Esophagus (tissue), 2 donors: ENCODE results near the gene AMBP. TPM values are rescaled to one million over a fixed set of nuclear protein-coding genes. Genes with fewer than 3 reads are reported as not detected.

Experiments
- H3K27ac ChIP-seq, 2 donors: one replicate each; pipeline ENCODE4 v1.5.1; 2013; ENCODE audit warnings: low read depth in 2 of 2, mild to moderate bottlenecking in 2 of 2, inconsistent platforms in 1 of 2, low read length in 1 of 2, moderate library complexity in 1 of 2
- H3K27me3 ChIP-seq, 2 donors: one replicate each; pipeline ENCODE4 v1.6.1; 2013; ENCODE audit warnings: low read length in 2 of 2, control low read depth in 1 of 2, mild to moderate bottlenecking in 1 of 2; ENCODE audit not compliant: insufficient read depth in 2 of 2, control insufficient read depth in 1 of 2
- H3K36me3 ChIP-seq, 2 donors: one replicate each; pipeline ENCODE4 v1.6.1; 2013; ENCODE audit warnings: low read length in 1 of 2; ENCODE audit not compliant: control insufficient read depth in 2 of 2, insufficient read depth in 2 of 2
- H3K4me1 ChIP-seq, 2 donors: one replicate each; pipeline ENCODE4 v1.6.1; 2013; ENCODE audit warnings: low read length in 1 of 2; ENCODE audit not compliant: control insufficient read depth in 2 of 2, insufficient read depth in 2 of 2
- H3K4me3 ChIP-seq, 2 donors: one replicate each; pipeline ENCODE4 v1.5.1; 2013; ENCODE audit warnings: low read length in 2 of 2, mild to moderate bottlenecking in 2 of 2, low read depth in 1 of 2, moderate library complexity in 1 of 2
- H3K9me3 ChIP-seq, 2 donors: one replicate each; pipeline ENCODE4 v1.6.1; 2013; ENCODE audit warnings: mild to moderate bottlenecking in 2 of 2, low read depth in 1 of 2, low read length in 1 of 2, moderate library complexity in 1 of 2; ENCODE audit not compliant: control insufficient read depth in 2 of 2, insufficient read depth in 1 of 2
- WGBS, 2 donors: extraction: QIAGEN DNeasy Blood & Tissue Kit; methylation state at CpG; one replicate each; pipeline ENCODE4 v1.1.7; 2013; 5-methylcytosine and 5-hydroxymethylcytosine counted together
- polyA plus RNA-seq, 2 donors: library from polyadenylated mRNA; stranded (reverse); fragments of 200-250 nt; gene quantifications; one replicate each; pipeline ENCODE4 v1.2.3, GENCODE V29; 2013
- donor health status: healthy with polysubstance abuse.
- donor health status: Bipolar disorder and iron deficiency.

Gene AMBP
- polyA plus RNA-seq, 2 donors: 0.11 to 0.28 TPM

DNA sequence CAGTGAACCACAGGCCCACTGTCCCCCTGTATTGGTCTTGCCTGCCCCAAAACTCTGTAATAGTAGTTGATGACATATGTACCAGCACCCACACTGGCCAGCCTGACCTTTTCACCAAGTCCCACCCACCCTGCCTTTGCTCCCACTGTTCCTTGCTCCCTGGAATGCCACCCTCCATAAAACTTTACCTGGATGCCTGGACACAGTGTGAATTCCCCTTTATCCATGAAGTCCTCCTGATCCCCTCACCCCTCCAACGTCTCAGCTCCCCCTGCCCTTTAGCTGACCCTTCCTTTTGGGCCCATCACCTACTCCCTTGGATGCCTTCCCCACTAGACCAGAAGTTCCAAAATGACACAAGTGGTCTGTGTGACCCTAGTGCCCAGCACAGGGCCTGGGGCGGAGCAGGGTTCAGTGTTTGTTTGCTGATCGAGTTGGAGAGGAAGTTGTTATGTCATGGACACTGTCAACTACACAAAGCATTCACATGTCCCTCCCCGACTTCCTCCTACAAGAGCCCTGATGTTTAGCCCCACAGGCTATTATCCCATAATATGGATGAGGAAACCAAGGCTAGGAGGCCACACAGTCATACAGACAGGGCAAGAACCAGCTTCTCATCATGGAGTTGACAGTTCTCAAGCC is 16.1 kb downstream of the AMBP start:
- no peaks in the 10 kb centered on the region for H3K27me3 ChIP-seq
- no peaks in the 10 kb centered on the region for H3K9me3 ChIP-seq
- no peak overlapping the region for H3K4me3 ChIP-seq
- peaks cover 2 to 4% of the 10 kb centered on the region in 2 donors for H3K4me1 ChIP-seq
- H3K27ac ChIP-seq: no peak overlapping the region
- WGBS, 2 donors: 67 to 69% methylated on average over 4 of the region's 4 CpGs
- no peaks in the 10 kb centered on the region for H3K36me3 ChIP-seq

DNA sequence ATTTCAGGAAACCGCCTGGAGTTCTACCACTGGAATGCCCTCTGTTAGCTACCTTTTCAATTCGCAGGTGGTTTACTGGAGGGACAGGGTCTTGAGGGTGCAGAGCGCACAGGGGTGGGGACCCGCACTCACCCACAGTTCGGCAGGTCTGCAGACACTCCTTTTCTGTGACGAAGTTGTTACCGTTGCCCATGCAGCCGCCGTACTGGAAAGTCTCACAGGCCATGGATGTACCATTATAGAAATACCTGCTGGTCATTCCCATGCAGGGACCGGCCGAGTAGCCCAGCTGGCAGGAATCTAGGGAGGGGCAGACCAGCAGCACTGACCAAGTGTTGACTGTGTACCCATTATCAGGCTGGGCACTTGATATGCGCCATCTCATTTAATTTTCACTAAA is 16.8 kb downstream of the AMBP start:
- Histone ChIP-seq H3K4me3 (no peak overlapping the region), H3K27ac (no peak overlapping the region), H3K4me1 (peaks cover 2 to 4% of the 10 kb centered on the region in 2 donors), H3K27me3 (no peaks in the 10 kb centered on the region), H3K9me3 (no peaks in the 10 kb centered on the region), H3K36me3 (no peaks in the 10 kb centered on the region)
- 95 to 97% methylated on average over 12 of the region's 12 CpGs for WGBS, 2 donors

DNA sequence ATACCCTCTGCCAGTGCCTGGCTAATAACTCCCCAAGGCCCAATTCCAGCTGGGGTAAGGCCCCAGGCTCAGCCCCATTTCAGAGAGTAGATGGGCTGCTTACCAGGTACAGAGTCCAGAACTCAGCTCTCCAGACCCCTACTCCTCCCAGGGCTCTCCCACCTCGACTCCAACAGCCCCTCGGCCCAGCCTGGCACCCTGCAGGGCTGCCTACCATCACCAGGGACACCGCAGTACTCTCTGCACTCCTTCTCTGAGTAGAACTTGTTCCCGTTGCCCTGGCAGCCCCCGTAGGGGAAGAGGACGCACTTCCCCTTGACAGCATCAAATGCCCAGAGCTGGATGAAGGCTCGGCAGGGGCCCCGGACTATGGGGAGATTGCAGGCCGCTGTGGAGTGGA is 17.4 kb downstream of the AMBP start:
- WGBS, 2 donors: 77 to 82% methylated on average over 8 to 9 of the region's 9 CpGs
- no peaks in the 10 kb centered on the region for H3K36me3 ChIP-seq

GRCh38 chr9:114060070-114060469 is 18.0 kb downstream of the AMBP start:
- WGBS, 2 donors: 86 to 90% methylated on average over 8 of the region's 8 CpGs

More for the DNA sequence above, 17.4 kb downstream of the AMBP start:
- H3K9me3 ChIP-seq: no peaks in the 10 kb centered on the region
- H3K4me3 ChIP-seq: no peak overlapping the region
- H3K27me3 ChIP-seq: no peaks in the 10 kb centered on the region
- peaks cover 2 to 4% of the 10 kb centered on the region in 2 donors for H3K4me1 ChIP-seq
- no peak overlapping the region for H3K27ac ChIP-seq

DNA sequence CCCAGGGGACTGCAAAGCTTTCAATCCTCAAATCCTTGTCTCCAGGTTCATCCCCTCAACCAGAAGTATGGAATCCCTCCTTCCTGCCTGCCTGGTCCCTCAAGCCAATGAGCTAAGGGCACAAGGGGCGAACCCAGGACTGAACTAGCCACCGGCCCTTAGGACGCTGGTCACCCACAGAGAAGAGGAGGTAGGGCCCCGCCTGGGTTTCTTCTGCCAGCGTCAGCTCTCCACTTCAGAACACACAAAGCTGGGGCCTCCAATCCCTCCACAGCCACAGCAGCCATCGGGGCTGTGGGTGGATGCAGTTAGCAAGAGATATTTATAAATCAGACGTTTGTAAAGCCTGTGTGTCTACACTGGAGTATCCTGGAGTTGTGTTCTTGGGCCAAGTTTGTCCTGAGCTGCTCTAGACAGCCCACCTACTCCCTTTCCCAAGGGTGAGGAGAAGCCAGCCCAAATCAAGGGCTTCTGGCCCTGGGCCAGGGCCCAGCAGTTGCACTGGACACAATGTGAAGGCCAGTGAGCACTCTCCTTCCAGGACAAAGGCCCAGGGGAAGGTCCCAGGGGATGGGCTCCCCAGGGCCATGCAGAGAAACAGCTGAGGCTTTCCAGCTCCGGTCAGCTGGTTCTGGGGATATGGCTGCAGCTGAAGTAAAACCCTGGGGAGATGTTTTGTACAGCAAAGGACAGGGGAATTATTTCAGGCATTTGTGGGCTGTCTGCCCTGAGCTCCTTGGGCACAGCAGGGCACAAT is 18.9 kb downstream of the AMBP start:
- no peak overlapping the region for H3K27ac ChIP-seq
- no peaks in the 10 kb centered on the region for H3K36me3 ChIP-seq
- no peaks in the 10 kb centered on the region for H3K27me3 ChIP-seq
- 69 to 79% methylated on average over 8 of the region's 8 CpGs for WGBS, 2 donors
- peaks cover 2 to 4% of the 10 kb centered on the region in 2 donors for H3K4me1 ChIP-seq
- H3K4me3 ChIP-seq: no peak overlapping the region
- no peaks in the 10 kb centered on the region for H3K9me3 ChIP-seq

More at GRCh38 chr9:114060070-114060469, 18.0 kb downstream of the AMBP start:
- H3K36me3 ChIP-seq: no peaks in the 10 kb centered on the region
- H3K4me1 ChIP-seq: peaks cover 2 to 4% of the 10 kb centered on the region in 2 donors
- H3K27me3 ChIP-seq: no peaks in the 10 kb centered on the region
- H3K4me3 ChIP-seq: no peak overlapping the region
- no peaks in the 10 kb centered on the region for H3K9me3 ChIP-seq
- H3K27ac ChIP-seq: no peak overlapping the region

DNA sequence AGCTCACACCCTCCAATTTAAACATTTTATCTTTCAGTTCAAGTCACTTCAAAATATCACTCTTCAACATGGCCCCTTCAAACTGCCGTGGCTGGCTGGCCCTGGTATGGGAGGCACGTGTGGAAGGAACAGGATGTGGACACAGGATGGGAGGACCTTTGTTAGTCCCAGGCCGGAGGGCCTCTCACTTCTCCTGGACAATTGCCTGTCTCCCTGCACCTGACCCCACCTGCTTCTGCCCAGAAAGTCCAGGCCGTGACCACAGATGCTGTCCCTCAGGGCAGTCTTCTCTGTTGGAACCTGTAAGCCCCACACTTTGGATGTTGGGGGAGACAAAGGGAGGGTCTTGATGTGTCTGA is 19.4 kb downstream of the AMBP start:
- H3K36me3 ChIP-seq: no peaks in the 10 kb centered on the region
- H3K27me3 ChIP-seq: no peaks in the 10 kb centered on the region
- peaks cover 2 to 4% of the 10 kb centered on the region in 2 donors for H3K4me1 ChIP-seq
- 77 to 78% methylated on average over 4 of the region's 4 CpGs for WGBS, 2 donors
- no peak overlapping the region for H3K27ac ChIP-seq
- no peak overlapping the region for H3K4me3 ChIP-seq
- no peaks in the 10 kb centered on the region for H3K9me3 ChIP-seq

GRCh38 chr9:114057161-114057885 is 20.8 kb downstream of the AMBP start:
- Histone ChIP-seq H3K27ac (no peak overlapping the region), H3K4me1 (peaks cover 2 to 4% of the 10 kb centered on the region in 2 donors), H3K36me3 (no peaks in the 10 kb centered on the region), H3K4me3 (no peak overlapping the region), H3K27me3 (no peaks in the 10 kb centered on the region), H3K9me3 (no peaks in the 10 kb centered on the region)
- WGBS, 2 donors: 72 to 79% methylated on average over 7 of the region's 7 CpGs

- H3K4me3 ChIP-seq: no peak overlapping the region
- H3K9me3 ChIP-seq: no peaks in the 10 kb centered on the region
- no peaks in the 10 kb centered on the region for H3K27me3 ChIP-seq
- H3K36me3 ChIP-seq: no peaks in the 10 kb centered on the region
- H3K27ac ChIP-seq: no peak overlapping the region
- H3K4me1 ChIP-seq: peaks cover 2 to 4% of the 10 kb centered on the region in 2 donors
- WGBS, 2 donors: 89 to 90% methylated on average over 5 of the region's 5 CpGs
Observed at GRCh38 chr9:114056527-114056926, 21.6 kb downstream of the AMBP start.

- Histone ChIP-seq H3K36me3 (no peaks in the 10 kb centered on the region), H3K27ac (no peak overlapping the region), H3K4me3 (no peak overlapping the region), H3K4me1 (peaks cover 2 to 4% of the 10 kb centered on the region in 2 donors), H3K9me3 (no peaks in the 10 kb centered on the region), H3K27me3 (no peaks in the 10 kb centered on the region)
- 91 to 92% methylated on average over 7 of the region's 7 CpGs for WGBS, 2 donors
Observed at GRCh38 chr9:114055894-114056293, 22.2 kb downstream of the AMBP start.
